HEK293 (cell line): Measurements from ENCODE around the gene ELAC1.
"Not testable (repeated sequence)": the region's sequence is repeated elsewhere in the genome, so short reads cannot be mapped to it uniquely, and the experiment has no call there.

Experiments used
- CTCF ChIA-PET: fragments of 350-600 bp; formaldehyde crosslinking; extraction: SDS; loops from one replicate; lab custom pipeline; 2021; ENCODE audit warnings: antibody characterized with exemption; lab: Yijun Ruan, JAX
- POLR2A ChIA-PET: fragments of 300-600 bp; formaldehyde crosslinking; extraction: SDS; loops from one replicate; lab custom pipeline; 2020; ENCODE audit warnings: antibody characterized with exemption, inconsistent platforms; lab: Yijun Ruan, JAX
- H3K27ac ChIP-seq: fragments of 200-500 bp; sonication (Bioruptor generic); 2 replicates; pipeline ENCODE4 v1.5.1; 2014; ENCODE audit warnings: low read depth, low read length, control low read depth, inconsistent platforms; ENCODE audit errors: extremely low read depth
- H3K36me3 ChIP-seq, 2 experiments: fragments of 200-500 bp in 1 of 2; sonication (Bioruptor generic) in 1 of 2; 1 replicate in 1 of 2; 2 replicates in 1 of 2; pipeline ENCODE4 v1.5.1; 2014 to 2017; ENCODE audit warnings: inconsistent platforms in 2 of 2, low read length in 2 of 2; ENCODE audit not compliant: control insufficient read depth in 2 of 2, insufficient read depth in 1 of 2
- H3K4me1 ChIP-seq: fragments of 200-500 bp; sonication (Bioruptor generic); 2 replicates; pipeline ENCODE4 v1.5.1; 2014; ENCODE audit warnings: mild to moderate bottlenecking, low read length, inconsistent platforms; ENCODE audit not compliant: control insufficient read depth, insufficient read depth
- H3K4me3 ChIP-seq: 2 replicates; pipeline ENCODE4 v1.5.1; 2011; ENCODE audit warnings: low read depth, mild to moderate bottlenecking, control low read depth, low read length, moderate library complexity
- H3K9me3 ChIP-seq: fragments of 200-500 bp; sonication (Bioruptor generic); 2 replicates; pipeline ENCODE4 v1.5.1; 2014; ENCODE audit warnings: low read depth, low read length, inconsistent platforms; ENCODE audit not compliant: control insufficient read depth, insufficient read depth
- HOXA7 ChIP-seq: sonication (generic); formaldehyde crosslinking; IDR thresholded peaks from 2 replicates; pipeline ENCODE4 v1.8.1; 2022; ENCODE audit warnings: missing genetic modification reagents, borderline replicate concordance
- IKZF3 ChIP-seq: fragments of 450-650 bp; IDR thresholded peaks from 2 replicates; pipeline ENCODE4 v1.5.0; 2018; ENCODE audit warnings: missing biosample characterization, mild to moderate bottlenecking, missing genetic modification characterization, moderate library complexity
- PRDM1 ChIP-seq: fragments of 450-650 bp; formaldehyde crosslinking; IDR thresholded peaks from 2 replicates; pipeline ENCODE4; 2016; ENCODE audit warnings: missing biosample characterization, missing genetic modification characterization
- SCRT1 ChIP-seq: fragments of 450-650 bp; formaldehyde crosslinking; IDR thresholded peaks from 2 replicates; pipeline ENCODE4 v1.5.1; 2016; ENCODE audit warnings: missing biosample characterization, missing genetic modification characterization, borderline replicate concordance
- SCRT2 ChIP-seq: fragments of 450-650 bp; formaldehyde crosslinking; IDR thresholded peaks from 2 replicates; pipeline ENCODE4 v1.5.1; 2016; ENCODE audit warnings: missing biosample characterization, missing genetic modification characterization
- SETDB1 ChIP-seq: IDR thresholded peaks from one replicate; pipeline ENCODE4 v1.6.1; 2017; ENCODE audit warnings: mild to moderate bottlenecking, low read length, moderate library complexity, mixed read lengths; ENCODE audit not compliant: insufficient read length
- ZBTB6 ChIP-seq: fragments of 450-650 bp; formaldehyde crosslinking; IDR thresholded peaks from 2 replicates; pipeline ENCODE4 v1.5.1; 2017; ENCODE audit warnings: missing biosample characterization, missing genetic modification characterization
- ZNF48 ChIP-seq: fragments of 450-650 bp; formaldehyde crosslinking; IDR thresholded peaks from 2 replicates; pipeline ENCODE4 v1.5.1; 2016; ENCODE audit warnings: missing biosample characterization, missing genetic modification characterization
- ZNF518A ChIP-seq: fragments of 450-650 bp; formaldehyde crosslinking; conservative IDR thresholded peaks from 2 replicates; pipeline ENCODE4 v1.5.1; 2016; ENCODE audit warnings: low read depth, missing biosample characterization, missing genetic modification characterization
- ZNF544 ChIP-seq: fragments of 450-650 bp; formaldehyde crosslinking; IDR thresholded peaks from 2 replicates; pipeline ENCODE4 v1.5.0; 2017; ENCODE audit warnings: missing biosample characterization, missing genetic modification characterization
- ZNF549 ChIP-seq: fragments of 450-650 bp; IDR thresholded peaks from 2 replicates; pipeline ENCODE4 v1.5.1; 2018; ENCODE audit warnings: missing biosample characterization, missing genetic modification characterization, mild to moderate bottlenecking, inconsistent platforms, moderate library complexity
- ZNF585B ChIP-seq: fragments of 450-650 bp; formaldehyde crosslinking; IDR thresholded peaks from 2 replicates; pipeline ENCODE4 v1.5.1; 2016; ENCODE audit warnings: missing biosample characterization, missing genetic modification characterization
- ZSCAN16 ChIP-seq: fragments of 450-650 bp; formaldehyde crosslinking; IDR thresholded peaks from 2 replicates; pipeline ENCODE4 v1.5.1; 2016; ENCODE audit warnings: missing biosample characterization, missing genetic modification characterization

Gene ELAC1

GRCh38 chr18:50970006-50970405 is 2.2 kb downstream of the ELAC1 start (continued):
- no peak for TF ChIP-seq ZNF48 (tag by site-specific recombination)
- no peak for TF ChIP-seq HOXA7 (CRISPR knock-in tag)
- TF ChIP-seq ZNF544 (tag by site-specific recombination) = no peak

- CTCF ChIA-PET = interaction anchor here (0.8 to 1.5 kb wide), 2 partner anchors 9 to 23 kb away, joined by 3 read pairs; no protein-coding TSS in a partner anchor
- peaks cover 15% of the 10 kb centered on the region for H3K4me1 ChIP-seq
- H3K27ac ChIP-seq, H3K9me3 ChIP-seq: not testable (repeated sequence)
- peaks cover 7 to 30% of the 10 kb centered on the region in 2 experiments for H3K36me3 ChIP-seq
- POLR2A ChIA-PET = interaction anchor here (0.9 kb wide), 1 partner anchor 39 kb away, joined by 3 read pairs; no protein-coding TSS in a partner anchor
- TF ChIP-seq SCRT2 (tag by site-specific recombination) (peak; percentile 13; the same call in 1 of the 2 replicates), SCRT1 (tag by site-specific recombination) (peak; percentile 42; the same call in 1 of the 2 replicates)
- TF ChIP-seq, all 188 proteins: peak for 2; not testable (repeated sequence) for 186
- H3K4me3 ChIP-seq = not testable (repeated sequence)
Measured at GRCh38 chr18:50972404-50972803, 4.6 kb downstream of the ELAC1 start.

GRCh38 chr18:50973367-50974126 is 5.7 kb downstream of the ELAC1 start:
- Histone ChIP-seq H3K36me3 (peaks cover 7 to 37% of the 10 kb centered on the region in 2 experiments), H3K9me3 (no peaks in the 10 kb centered on the region), H3K4me3 (no peak overlapping the region), H3K27ac (no peak overlapping the region), H3K4me1 (peaks cover 15% of the 10 kb centered on the region)
- no peak for TF ChIP-seq ZBTB6 (tag by site-specific recombination)
- TF ChIP-seq PRDM1 (tag by site-specific recombination) = no peak
- TF ChIP-seq SCRT1 (tag by site-specific recombination) = peak; percentile 98
- no peak for TF ChIP-seq ZSCAN16
- TF ChIP-seq ZNF518A (tag by site-specific recombination) = no peak
- peak; percentile 99 for TF ChIP-seq SCRT2 (tag by site-specific recombination)
- POLR2A ChIA-PET = no interaction called here
- CTCF ChIA-PET = interaction anchor here (0.6 to 1.1 kb wide), 5 partner anchors 13 to 33 kb away, joined by 3 read pairs; no protein-coding TSS in a partner anchor

- H3K4me1 ChIP-seq = no peaks in the 10 kb centered on the region
- no peak for TF ChIP-seq IKZF3 (tag by site-specific recombination)
- peak; percentile 97 for TF ChIP-seq ZNF585B (tag by site-specific recombination)
- peak; percentile 48 for TF ChIP-seq SETDB1
- TF ChIP-seq ZNF549 (tag by site-specific recombination) = 0 out of 2 replicates have a peak, but pooled peaks have one; percentile 12
- TF ChIP-seq, all 188 proteins: peak for 3
- CTCF ChIA-PET = no interaction called here
- POLR2A ChIA-PET = no interaction called here
- no peak overlapping the region for H3K4me3 ChIP-seq
- H3K9me3 ChIP-seq = no peaks in the 10 kb centered on the region; the same call in 1 of the 2 replicates
- peaks cover 7 to 46% of the 10 kb centered on the region in 2 experiments for H3K36me3 ChIP-seq
- no peak overlapping the region for H3K27ac ChIP-seq
Measured at GRCh38 chr18:50977037-50977760, 9.4 kb downstream of the ELAC1 start.
